GM18508 (cell line): ENCODE results near the gene E2F1.

Source experiments
- ATAC-seq: cut with Tn5 transposase; IDR thresholded peaks from one replicate; pipeline ENCODE4 v1.9.1; 2021; ENCODE audit warnings: moderate number of reproducible peaks; ENCODE audit not compliant: insufficient read depth, unreplicated experiment

E2F1 gene

DNA sequence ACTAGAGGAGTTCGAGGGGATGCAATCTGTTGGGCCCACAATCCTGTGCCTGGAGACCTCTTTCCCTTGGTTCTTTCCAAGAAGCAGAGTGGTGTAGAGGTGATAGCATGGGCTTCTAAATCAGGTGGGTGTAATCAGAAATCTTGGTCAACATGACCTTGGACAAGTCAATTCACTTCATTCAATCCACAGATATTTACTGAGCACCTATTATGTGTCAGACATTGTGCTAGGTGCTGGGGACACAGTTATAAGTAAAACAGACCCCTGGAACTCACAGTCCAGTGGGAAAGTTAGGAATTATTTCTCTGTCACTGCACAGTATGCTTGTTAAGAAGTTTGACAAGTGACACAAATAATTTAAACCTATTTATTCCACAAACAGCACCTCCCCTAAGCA lies 3.3 kb upstream of the E2F1 start:
- ATAC-seq = no peak

- ATAC-seq = no peak
Measured at GRCh38 chr20:33688938-33689424, 2.8 kb upstream of the E2F1 start.

DNA sequence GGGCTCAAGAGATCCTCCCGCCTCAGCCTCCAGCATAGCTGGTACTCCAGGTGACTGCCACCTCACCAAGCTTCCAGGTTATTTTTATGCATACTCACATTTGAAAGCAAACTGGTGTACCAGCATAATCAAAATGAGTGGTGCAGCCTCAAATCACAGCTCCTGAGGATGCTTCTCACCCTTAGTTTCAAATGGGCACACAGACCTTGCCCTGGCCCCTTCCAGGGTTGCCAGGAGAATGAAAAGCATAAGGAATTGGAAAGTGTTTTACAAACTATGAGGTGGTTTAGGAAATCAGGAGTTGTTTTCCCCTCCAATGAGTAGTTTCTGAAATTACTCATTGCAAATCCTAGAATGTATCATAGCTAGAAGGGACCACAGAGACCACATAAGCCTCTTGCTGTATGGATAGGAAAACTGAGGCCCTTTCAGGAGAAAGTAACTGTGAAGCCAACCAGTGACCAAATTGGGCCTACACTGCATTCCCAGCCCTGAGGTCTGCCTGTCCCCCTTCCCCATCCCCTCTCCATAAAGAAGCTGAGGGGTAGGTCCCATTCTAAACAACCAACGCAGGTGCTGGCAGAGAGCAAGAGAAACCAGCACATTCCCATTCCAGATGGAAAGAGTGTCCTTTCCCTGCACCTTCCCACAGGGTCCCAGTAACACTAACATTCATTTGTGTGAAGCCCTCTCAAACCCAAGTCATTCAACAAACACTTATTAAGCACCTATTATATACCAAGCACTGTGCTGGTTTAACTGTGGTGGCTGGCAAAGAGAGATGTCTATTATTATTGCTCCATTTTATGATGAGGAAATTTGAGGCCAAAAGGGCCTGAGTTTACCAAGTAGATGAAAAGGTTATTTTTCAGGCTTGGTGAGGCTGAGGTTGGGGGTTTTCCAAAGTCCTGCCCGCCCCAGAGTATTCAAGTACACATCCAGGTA lies 2.1 kb upstream of the E2F1 start:
- ATAC-seq = no peak

- no peak for ATAC-seq
Measured at GRCh38 chr20:33687370-33687915, 1.3 kb upstream of the E2F1 start.

- no peak for ATAC-seq
Measured at GRCh38 chr20:33686984-33687366, 790 bp upstream of the E2F1 start.

DNA sequence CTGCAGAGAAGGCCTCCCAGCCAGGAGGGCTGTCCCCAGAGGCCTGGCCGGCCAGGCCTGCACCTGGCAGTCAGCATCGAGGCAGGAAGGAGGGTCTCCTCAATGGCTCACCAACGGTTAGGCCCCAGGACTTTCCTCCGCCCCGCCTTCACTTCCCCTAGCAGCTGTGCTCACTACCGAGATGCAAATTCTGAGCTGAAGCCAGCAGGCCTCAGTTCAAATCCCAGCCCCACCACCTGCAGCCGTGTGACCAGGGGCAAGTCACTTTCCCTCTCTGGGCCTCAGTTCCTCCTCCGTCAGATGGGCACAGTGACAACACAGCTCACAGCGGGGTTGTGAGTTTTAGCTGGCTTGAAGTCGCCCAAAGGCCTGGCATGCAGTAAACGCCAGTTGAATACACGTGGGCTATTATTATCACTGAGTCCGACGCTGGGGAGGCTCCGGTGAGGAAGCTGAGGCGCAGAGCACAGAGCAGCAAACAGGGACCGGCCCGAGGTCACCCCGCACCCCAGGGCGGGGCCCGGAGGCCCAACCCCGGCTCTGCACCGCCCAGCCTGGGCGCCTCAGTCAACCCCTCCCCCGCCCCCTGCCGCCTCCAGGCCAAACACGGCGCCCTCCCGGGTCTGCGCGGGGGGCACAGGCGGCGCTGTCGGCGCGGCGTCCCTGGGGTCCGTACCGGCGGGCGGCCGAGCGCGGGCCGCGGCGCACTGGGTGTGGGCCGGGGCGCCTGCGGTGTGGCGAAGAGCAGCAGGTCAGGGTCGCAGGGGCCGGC lies 671 bp downstream of the E2F1 start:
- ATAC-seq = no peak

DNA sequence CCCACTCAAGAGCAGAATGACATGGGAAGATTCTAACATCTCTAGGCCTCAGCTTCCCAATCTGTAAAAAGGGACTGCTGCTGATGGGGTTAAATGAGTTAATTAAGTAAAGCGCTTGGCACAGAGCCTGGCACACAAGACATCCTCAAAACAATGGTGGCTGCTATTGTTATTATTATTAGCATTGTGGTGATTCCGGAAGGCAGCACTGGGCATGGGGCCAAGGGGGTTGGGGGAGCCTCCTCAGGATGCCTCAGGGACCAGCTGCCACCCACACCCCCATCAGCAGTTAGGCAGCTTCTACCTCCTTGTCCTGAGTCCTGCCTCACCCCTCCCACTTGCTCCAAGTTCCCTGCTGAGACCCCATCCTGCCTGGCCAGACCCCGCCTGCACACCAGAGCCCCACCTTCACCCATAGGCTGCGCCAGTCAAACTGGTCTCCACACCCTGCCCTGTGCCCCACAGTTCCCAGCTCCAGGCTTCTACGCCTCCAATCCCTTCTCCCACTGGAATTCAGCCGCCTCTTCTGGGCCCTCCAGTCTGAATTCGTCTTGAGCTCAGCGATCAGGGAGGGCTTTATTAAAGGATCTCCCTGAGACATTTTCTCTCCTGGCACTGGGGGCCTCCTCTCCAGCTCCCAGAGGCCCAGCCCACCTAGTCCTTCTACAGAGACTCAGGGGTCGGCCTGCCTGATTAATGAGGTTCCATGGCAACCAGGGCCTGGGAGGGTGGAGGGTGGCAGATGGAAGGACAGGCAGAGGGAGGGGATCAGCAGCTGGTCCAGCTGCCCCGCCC lies 1.5 kb downstream of the E2F1 start:
- no peak for ATAC-seq

DNA sequence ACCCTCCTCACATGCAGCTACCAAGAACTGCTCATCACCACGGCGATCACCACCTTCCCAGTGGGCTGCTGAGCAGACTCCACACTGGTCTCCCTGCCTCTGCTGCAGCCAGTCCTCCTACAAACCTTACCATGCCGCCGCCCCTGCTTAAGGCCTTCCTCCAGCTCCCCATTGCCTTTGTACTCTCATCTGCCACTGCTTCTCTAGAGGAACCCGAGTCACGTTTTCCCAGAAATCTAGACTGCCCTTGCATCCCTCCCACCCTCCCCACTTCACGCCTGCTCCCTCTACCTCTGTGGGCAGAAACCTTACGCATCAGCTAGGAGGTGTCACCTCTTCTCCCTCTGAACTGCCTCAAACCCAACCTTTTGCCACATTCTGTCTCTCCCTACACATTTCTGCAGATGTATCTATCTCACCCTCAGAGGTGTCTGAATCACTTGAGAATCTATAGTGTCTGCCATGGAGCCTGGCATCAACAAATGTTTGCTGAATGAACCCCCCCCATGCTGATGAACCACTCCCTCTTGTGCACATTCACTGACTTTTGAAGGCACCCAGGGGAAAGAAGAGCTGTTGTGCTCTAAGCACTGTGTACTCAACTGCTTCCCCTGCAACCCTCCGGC lies 4.3 kb downstream of the E2F1 start:
- ATAC-seq = no peak

DNA sequence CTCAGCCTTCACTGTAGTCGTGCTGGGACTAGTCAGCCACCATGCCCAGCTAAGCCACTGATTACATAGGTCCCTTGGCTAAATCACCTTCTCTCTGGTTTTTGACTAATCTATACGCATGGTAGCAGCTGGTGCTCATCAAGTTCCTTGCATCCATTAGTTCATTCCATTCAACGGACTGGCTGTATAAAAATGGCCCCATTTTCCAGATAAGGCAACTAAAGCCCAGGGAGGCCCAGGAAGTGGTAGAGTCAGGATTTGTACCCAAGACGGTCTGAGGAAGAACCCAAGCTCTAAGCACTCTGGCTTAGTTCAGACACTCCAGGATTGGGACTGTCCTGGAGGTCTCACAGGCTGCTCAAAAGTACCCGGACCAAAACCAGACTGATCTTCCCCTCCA lies 4.9 kb downstream of the E2F1 start:
- no peak for ATAC-seq

DNA sequence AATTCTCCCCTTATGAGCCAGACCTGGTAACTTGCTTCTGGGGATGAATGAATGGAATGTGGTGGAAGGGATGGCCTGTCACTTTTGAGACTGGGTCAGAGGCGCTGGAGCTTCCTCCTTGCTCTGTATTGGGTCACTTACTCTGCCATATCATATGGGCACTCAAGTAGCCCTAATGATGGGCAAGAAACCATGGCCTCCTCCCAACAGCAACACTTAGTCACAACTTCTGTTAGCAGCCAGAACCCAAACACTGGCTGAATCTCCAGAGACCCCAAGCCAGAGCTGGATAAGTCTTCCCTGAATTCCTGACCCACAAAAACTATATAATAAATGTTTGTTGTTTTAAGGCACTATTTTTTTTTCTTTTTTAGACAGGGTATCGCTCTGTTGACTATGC lies 5.5 kb downstream of the E2F1 start:
- ATAC-seq = no peak

DNA sequence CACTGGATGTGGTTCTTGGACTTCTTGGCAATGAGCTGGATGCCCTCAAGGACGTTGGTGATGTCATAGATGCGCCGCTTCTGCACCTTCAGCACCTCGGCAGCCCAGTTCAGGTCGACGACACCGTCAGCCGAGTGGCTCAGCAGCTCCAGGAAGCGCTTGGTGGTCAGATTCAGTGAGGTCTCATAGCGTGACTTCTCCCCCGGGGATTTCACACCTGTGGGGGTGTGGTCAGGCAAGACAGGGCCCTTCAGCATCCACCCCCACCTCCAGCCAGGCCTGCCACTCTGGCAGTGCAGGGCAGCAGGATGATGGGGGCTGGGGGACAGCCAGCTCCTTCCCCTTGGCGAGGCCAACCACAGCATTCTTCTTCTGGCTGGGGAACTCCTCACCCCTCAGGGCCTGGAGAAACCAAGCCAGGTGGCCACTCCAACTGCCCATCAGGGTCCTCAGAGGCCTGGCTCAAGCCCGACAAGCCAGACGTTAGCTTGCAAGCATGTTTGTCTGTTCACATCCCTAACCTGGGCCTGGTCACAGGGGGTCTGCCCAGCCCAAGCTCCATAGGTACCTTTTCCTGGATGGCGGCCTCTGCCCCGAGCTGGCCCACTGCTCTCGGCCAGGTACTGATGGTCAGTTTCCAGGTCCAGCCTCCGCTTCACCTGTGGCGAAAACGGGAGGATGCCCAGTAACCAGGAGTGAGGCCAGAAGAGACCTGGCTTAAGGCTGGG lies 6.3 kb downstream of the E2F1 start:
- ATAC-seq = peak; percentile 51

- no peak for ATAC-seq
Measured at GRCh38 chr20:33677991-33678702, 8.0 kb downstream of the E2F1 start.

GRCh38 chr20:33676652-33677645 lies 9.2 kb downstream of the E2F1 start:
- ATAC-seq = no peak

GRCh38 chr20:33676121-33676520 lies 10.1 kb downstream of the E2F1 start:
- ATAC-seq = no peak

DNA sequence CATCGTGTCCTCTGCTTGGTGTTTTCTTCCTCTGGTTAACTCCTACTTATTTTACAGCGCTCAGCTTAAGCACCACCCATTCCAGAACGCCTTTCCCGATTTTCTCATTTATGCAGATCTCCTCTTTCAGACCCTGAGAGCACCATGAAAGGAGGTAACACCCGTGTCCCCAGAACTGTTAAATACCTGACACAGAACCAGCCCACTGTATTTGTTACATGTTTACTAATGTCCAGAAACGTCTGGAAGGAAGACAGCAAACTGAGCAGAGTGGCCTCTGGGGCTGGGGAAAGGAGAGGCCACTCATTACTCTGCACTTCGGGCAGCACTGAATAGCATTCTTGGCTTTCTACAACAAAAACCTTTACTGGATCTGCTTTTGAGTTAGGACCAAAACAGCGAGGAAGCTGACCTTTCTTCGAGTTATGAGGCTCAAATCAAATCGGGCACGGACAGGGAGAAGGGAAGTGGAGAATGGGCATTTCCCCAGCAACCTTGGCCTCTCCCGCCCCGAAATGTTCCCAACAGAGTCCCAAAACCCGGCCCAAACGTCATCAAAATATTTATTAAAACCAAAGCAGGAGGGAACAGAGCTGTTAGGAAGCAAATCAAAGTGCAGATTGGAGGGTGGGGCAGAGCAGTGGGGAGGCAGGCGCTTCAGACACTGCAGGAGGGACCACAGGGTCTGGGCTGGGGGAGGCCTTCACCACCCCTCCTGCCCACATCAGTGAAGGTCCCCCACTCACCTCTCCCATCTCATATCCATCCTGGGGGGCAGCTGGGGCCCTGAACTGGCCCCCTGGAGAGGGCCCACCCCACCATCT lies 10.8 kb downstream of the E2F1 start:
- no peak for ATAC-seq

- no peak for ATAC-seq
Measured at GRCh38 chr20:33674294-33675135, 11.7 kb downstream of the E2F1 start, which contains the start of gene NECAB3. Gene NECAB3, minus strand, starts transcription at chr20:33674428. Its CDS starts 76 bp downstream, at chr20:33674352.
